HG02623 (cell line): ENCODE data around the gene CIAO2B.
"Not testable (repeated sequence)": the region's sequence is repeated elsewhere in the genome, so short reads cannot be mapped to it uniquely, and the experiment has no call there.

Experiments used
- ATAC-seq: cut with Tn5 transposase; IDR thresholded peaks from one replicate; pipeline ENCODE4 v1.9.1; 2021; ENCODE audit warnings: moderate library complexity; ENCODE audit not compliant: unreplicated experiment

CIAO2B gene

DNA sequence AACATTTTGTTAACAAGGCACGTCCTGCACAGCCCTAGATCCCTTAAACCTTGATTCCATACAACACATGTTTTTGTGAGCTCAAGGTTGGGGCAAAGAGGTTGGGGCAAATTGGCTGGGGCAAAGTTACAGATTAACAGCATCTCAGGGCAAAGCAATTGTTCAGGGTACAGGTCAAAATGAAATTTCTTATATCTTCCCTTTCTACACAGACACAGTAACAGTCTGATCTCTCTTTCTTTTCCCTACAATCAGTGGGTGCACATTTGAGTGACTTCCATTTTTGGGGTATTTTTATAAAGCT is 21.9 kb upstream of the CIAO2B start:
- ATAC-seq: not testable (repeated sequence)

DNA sequence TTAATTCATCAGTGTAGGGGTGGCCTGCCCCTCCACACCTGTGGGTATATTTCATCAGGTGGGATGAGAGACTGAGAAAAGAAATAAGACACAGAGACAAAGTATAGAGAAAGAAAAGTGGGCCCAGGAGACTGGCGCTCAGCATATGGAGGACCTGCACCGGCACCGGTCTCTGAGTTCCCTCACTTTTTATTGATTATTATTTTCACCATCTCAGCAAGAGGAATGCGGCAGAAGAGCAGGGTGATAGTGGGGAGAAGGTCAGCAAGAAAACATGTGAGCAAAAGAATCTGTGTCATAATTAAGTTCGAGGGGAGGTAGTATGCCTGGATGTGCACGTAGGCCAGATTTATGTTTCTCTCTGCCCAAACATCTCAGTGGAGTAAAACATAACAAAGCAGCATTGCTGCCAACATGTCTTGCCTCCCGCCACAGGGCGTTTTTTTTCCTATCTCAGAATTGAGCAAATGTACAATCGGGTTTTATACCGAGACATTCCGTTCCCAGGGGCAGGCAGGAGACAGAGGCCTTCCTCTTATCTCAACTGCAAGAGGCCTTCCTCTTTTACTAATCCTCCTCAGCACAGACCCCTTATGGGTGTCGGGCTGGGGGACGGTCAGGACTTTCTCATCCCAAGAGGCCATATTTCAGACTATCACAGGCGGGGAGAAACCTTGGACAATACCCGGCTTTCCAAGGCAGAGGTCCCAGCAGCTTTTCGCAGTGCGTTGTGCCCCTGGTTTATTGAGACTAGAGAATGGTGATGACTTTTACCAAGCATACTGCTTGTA is 21.4 kb upstream of the CIAO2B start:
- not testable (repeated sequence) for ATAC-seq

DNA sequence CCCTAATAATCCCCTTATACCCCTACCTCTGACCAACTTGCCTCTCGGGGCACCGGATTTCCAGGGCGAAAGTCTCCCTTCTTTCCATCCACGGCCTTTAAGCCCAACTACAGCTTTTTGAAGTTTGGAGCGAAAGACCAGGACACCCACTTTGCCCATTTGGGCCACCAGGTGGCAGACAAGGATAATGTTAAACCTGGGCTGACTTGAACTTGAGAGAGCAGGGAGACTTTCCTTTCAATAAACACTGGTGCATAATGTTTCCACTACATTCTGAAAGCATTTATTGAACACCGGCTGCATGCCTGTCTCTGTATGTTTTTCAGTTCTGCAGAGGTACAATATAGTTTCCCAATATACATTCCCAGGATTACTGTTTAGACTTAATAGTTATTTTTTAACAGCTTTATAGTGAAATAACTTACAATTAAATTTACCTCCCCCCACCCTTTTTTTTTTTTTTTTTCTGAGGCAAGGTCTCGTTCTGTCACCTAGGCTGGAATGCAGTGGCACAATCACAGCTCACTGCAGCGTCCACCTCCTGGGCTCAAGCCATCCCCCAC is 20.0 kb upstream of the CIAO2B start:
- ATAC-seq: no peak

DNA sequence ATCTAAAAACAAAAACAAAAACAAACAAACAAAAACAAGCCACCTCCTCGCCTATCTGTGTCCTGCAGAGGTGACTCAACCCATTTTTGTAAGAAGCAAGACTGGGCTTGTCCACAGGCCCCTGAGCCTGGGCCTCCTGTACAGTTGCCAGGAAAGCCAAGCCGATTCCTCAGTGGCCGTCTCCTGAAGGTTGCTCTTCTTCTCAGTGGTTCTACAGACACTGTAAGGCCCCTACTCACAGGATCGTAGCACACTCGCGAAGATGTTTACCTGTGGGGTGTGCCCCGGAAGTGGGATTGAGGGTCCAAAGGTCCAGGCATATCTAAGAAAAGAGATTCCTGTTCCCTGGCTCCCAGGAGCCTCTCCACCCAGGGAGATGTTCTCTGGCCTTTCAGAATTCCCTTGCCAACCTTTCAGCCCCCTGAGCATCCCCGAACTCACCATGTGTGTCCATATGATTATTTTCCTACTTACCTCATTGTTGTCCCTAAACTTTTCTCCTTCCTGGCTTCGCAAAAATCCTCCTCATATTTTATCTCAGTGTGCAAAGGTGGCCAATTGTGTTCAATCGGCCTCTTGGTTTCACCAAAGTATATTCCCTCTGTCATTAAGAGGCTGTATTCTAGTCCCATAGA is 19.4 kb upstream of the CIAO2B start:
- ATAC-seq: no peak

DNA sequence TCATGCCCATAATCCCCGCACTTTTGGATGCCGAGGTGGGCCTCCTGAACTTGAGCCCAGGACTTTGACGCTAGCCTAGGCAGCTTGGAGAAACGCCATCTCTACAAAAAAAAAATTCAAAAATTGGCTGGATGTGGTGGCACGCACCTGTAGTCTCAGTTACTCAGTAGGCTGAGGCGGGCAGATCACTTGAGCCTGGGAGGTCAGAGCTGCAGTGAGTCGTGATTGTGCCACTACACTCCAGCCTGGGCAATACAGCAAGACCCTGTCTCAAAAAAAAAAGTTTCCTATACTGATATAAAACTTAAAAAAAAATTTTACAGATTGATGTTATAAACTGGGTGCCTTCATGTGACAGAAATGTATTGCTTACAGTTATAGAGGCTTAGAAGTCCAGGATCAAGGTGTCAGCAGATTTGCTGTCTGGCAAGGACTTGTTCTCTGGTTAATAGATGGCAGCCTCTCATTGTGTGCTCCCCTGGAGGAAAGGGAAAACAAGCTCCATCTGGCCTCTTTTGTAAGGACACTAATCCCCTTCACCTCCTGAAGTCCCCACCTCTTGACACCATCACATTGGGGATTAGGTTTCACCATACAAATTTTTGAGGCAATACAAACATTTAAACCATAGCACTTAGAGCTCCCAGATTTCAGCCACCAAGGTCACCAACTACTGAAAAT is 18.4 kb upstream of the CIAO2B start:
- no peak for ATAC-seq

DNA sequence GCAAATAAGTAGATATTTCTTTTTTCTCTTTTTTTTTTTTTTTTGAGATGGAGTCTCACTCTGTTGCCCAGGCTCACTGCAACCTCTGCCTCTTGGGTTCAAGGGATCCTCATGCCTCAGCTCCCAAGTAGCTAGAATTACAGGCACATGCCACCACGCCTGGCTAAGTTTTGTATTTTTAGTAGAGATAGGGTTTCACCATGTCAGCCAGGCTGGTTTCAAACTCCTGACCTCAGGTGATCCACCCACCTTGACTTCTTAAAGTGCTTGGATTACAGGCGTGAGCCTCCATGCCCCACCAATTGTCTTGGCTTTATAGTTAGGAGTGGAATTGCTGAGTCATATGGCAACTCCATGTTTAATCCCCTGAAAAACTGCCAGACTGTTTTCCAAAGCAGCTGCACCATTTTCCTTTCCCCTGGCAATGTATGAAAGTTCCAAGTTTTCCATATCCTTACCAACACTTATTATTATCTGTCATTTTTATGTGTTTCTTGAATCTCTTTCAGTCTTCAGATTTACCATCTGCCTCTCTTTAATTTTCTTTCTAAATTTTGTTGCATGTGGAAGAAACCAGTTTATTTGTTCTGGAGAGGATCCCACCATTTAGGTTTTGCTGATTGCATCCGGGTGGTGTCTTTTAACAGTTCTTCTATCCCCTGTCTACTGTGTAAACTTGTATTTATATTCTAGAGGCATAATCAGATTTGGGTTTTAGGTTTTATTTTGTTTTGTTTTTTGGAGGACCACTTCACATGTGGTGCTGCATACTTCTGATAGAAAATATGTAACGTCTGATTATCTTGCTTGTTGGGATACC is 17.0 kb upstream of the CIAO2B start:
- ATAC-seq: no peak

DNA sequence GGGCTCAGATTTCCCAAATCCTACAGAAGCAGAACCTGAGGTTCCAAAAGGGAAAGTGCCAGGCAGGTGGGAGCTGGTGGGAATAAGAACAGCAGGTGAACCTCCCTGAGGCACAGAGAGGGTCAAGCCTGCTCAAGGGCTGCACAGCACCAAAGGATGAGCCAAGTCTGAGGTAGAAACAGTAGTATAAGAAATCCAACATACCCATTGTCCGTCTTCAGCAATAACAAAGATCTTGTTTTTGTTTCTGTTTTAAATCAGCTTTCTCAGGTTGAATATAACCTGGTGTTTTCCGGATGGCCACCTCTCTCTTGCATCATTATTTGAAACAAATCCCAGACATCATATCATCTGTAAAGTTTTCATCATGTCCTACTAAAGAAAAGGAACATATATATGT is 16.2 kb upstream of the CIAO2B start:
- ATAC-seq: no peak

DNA sequence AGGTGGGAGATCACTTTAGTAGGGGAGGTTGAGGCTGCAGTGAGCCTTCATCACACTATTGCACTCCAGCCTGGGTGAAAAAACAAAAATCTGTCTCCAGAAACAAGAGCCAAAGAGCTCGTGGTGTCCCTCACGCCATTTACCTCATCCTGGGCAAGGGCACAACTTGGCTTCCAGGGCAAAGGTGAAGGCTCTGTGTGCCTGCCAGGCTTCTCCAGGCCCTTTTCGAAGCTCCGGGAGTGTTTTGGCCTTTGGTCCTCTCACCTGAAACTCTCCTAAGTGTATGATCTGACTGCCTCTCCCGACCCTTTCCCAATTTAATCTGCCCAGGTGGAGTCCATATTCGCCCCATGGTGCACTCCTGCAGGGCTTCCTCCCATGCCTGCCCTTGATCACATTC is 15.3 kb upstream of the CIAO2B start:
- ATAC-seq: no peak

DNA sequence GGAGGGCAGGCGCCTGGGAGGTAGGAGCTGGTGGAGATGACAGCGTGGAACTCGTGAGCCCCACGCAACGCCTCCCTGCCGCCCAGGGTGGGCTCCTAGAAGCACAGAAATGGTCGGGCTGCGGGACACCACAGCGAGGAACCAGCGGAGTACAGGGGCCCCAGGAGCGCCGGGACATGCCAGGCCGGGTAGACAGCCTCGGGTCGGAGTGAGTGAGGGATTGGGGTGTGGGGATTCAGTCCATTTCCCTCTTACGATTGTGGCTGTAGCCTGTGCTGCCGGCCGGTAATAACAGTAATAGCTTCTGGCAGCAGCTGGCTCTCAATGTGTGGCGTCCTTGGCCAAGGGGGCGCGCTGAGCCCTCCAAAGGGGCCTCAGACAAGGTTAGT is 14.6 kb upstream of the CIAO2B start:
- no peak for ATAC-seq

DNA sequence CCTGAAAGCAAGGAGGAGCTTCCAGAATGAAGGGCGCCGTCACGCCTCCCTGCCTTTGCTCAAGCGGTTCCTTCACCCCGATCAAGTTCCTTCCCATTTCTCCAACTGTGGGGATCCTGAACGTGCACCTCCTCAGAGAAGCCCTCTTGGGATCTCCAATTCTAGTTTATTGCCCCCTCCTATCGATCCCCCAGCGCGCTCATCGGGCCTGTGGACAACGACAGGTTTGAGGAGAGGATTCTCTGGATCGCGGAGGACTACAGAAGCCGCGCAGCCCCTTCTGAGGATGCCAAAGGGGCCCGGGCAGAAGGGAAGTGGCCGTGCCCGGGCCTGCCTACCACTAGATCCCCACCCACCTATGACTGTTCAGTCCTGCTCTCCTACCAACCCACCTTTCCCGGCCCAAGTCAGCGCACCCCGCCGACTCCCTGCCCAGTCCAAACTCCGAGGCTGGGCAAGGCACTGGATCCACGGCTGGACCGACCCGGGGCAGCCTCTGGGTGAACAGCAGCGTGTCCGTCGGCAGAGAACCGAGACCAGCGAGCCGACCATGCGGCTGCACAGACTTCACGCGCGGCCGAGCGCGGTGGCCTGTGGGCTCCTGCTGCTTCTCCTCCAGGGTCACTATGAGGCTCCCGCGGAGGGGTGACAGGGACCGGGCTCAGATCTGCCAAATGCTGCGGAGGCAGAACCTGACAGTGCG is 14.1 kb upstream of the CIAO2B start:
- no peak for ATAC-seq

DNA sequence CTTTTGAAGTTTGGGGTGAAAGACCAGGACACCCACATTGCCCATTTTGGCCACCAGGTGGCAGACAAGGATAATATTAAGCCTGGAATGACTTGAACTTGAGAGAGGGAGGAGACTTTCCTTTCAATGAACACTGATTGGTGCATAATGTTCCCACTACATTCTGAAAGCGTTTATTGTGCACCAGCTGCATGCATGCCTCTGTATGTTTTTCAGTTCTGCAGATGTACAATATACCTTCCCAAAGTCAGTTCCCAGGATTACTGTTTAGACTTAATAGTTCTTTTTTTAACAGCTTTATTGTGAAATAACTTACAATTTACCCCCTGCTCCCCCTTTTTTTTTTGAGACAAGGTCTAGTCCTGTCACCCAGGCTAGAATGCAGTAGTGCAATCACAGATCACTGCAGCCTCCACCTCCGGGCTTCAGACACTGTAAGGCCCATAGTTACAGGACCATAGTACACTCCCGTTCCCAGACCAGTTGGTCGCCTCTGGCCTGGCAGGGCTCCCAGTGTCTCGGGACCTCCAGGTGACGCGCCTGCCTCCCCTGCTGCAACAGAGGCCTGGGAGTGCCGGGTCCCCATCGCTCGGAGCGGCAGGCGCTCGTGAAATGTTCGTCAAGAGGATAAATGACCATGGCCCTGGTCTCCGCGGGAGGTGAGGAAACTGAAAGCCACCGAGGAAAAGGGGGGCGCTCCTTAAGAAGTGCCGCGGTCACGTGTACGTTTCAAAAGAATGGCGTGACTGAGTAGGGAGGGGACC is 13.3 kb upstream of the CIAO2B start:
- ATAC-seq: no peak

DNA sequence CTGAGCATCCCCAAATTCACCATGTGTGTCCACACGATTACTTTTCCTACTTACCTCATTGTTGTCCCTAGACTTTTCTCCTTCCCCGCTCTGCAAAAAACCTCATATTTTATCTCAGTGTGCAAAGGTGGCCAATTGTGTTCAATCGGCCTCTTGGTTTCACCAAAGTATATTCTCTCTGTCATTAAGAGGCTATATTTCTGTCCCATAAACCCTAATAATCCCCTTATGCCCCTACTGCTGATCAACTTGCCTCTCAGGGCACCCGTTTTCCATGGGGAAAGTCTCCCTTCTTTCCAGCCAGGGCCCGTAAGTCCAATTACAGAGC is 12.7 kb upstream of the CIAO2B start:
- ATAC-seq: no peak

DNA sequence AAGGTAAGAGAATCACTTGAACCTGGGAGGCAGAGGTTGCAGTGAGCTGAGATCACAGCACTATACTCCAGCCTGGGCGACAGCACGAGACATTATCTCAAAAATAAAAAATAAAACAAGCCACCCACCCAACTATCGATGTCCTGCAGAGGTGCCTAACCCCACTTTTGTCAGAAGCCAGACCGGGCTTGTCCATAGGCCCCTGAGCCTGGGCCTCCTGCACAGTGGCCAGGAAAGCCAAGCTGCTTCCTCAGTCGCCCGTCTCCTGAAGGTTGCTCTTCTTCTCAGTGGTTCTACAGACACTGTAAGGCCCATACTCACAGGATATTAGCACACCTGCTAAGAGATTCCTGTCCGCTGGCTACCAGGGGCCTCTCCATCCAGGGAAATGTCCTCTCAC is 12.3 kb upstream of the CIAO2B start:
- ATAC-seq: no peak

DNA sequence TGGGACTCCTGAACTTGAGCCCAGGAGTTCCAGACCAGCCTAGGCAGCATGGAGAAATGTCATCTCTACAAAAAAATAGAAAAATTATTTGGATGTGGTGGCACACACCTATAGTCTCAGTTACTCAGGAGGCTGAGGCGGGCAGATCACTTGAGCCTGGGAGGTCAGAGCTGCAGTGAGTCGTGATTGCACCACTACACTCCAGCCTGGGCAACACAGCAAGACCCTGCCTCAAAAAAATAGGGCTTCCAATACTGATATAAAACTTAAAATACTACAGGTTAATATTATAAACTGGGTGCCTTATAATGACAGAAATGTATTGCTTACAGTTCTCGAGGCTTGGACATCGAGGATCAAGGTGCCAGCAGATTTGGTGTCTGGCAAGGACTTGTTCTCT is 11.7 kb upstream of the CIAO2B start:
- no peak for ATAC-seq

DNA sequence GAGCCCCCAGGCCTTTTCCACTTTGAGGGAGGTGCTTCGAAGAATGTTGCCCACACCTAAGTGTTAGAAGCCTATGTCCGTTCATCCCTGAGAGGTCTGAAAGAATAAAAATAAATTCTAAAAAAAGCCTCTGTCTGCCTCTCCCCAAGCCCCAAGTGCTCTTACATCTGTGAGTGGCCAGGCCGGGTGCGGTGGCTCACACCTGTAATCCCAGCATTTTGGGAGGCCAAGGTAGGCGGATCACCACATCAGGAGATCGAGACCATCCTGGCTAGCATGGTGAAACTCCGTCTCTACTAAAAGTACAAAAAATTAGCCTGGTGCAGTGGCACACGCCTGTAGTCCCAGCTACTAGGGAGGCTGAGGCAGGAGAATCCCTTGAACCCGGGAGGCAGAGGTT is 10.8 kb upstream of the CIAO2B start:
- ATAC-seq: not testable (repeated sequence)

DNA sequence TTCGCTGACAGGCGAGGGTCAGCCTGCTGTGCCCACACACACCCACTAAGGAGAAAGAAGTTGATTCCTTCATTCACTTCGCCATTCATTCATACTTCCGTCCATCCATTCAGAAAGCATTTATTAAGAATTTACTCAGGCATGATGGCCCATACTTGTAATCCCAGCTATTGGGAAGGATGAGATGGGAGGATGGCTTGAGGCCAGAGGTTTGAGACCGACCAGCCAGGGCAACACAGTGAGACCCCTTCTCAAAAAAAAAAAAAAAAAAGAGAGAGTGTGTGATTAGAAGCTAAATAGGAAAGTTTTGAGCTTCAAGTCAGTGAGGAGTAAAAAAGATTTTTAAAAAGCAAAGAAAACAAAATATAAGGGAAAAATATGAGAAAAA is 9.8 kb upstream of the CIAO2B start:
- ATAC-seq: no peak

DNA sequence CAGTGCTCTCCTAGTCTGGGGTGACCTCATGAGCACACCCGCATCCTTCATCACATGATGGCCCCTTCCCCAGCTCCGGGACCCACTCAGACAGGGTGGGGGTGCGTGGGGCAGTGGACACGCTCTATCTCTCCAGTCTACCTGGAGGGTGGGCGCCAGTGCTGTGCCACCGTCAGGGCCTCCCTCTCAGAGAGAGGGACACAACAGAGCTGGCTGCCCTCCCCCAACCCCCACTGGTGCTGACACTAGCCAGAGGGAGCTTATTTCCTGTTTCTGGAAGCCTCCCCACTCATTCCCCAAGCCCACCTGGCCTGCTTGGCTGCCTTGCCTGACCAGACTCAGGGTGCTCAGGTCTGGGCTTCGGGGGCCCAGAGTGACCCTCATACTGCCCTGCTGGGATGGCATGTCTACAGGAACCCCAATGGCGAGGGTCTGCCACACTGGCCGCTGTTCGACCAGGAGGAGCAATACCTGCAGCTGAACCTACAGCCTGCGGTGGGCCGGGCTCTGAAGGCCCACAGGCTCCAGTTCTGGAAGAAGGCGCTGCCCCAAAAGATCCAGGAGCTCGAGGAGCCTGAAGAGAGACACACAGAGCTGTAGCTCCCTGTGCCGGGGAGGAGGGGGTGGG is 9.3 kb upstream of the CIAO2B start:
- ATAC-seq: no peak

DNA sequence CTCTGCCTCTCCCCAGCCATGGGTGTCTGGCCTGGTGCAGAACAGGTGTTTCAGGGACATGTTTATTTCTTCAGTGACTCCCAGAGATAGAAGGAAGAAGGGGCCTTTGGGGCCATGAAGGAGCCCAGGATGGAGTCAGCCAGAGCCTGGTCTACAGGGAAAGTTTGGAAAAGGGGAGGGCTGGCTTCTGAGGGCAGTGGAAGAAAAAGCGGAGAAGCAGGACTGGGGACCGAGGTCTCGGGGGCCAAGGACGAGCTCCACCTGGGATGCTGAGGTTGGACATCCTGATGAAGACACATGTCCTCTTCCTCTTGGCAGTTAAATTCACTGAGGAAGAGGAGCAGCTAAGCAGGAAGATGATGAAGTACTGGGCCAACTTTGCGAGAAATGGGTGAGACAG is 8.8 kb upstream of the CIAO2B start:
- ATAC-seq: no peak

DNA sequence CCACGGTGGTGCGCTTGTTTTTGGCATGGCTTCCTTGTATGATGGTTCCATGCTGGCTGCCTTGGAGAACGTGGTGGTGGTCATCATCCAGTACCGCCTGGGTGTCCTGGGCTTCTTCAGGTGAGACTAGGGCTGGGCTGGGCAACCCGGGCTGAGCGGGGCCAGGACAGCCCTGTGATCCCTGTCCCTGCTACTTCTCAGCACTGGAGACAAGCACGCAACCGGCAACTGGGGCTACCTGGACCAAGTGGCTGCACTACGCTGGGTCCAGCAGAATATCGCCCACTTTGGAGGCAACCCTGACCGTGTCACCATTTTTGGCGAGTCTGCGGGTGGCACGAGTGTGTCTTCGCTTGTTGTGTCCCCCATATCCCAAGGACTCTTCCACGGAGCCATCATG is 6.0 kb upstream of the CIAO2B start:
- no peak for ATAC-seq

DNA sequence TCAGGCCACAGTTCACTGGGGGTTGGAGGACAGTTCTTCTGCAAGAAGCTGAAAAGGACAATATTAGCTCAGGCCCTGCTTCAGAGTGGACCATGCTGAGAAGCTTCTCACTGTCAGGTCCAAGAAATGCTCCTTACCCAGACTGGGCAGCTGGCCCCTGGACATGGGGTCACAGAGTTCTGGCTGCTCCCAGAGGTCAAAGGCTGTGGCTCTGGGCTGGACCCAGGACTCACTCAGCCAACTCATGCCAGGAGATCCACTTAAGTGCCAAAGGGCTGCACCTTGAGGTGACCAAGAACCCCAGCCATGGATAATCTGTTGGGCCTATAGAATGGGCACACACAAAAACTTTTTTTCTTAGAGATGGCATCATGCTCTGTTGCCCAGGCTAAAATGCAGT is 5.2 kb upstream of the CIAO2B start:
- ATAC-seq: no peak
